Keratinocyte (primary cell): ENCODE results near the gene CALCB.

Source experiments
- CTCF ChIP-seq, 3 experiments: IDR thresholded peaks in 1 of 3; conservative IDR thresholded peaks in 1 of 3; optimal IDR thresholded peaks in 1 of 3; 2 replicates in 2 of 3; 3 replicates in 1 of 3; pipeline versions ENCODE3 to v1.5.1; 2011; ENCODE audit warnings: low read length in 3 of 3, mild to moderate bottlenecking in 3 of 3, moderate library complexity in 2 of 3, control low read depth in 1 of 3, inconsistent platforms in 1 of 3; ENCODE audit not compliant: insufficient read depth in 2 of 3; ENCODE audit errors: extremely low read depth in 1 of 3
- EZH2 ChIP-seq: IDR thresholded peaks from one replicate; pipeline ENCODE4 v1.6.1; 2012; ENCODE audit warnings: inconsistent platforms, mild to moderate bottlenecking, low read length, moderate library complexity

GRCh38 chr11:15059132-15059915, 14.1 kb upstream of the CALCB start:
- no peak for TF ChIP-seq CTCF (optimal IDR thresholded peaks at IDR 0.05 in 1 of 3, IDR thresholded peaks at IDR 0.05 in 1 of 3, conservative IDR thresholded peaks at IDR 0.05 in 1 of 3; ENCODE audit: extremely low read depth in 1 of 3, insufficient read depth in 2 of 3, low read length in 3 of 3)
- no peak for TF ChIP-seq EZH2
